Measurements from ENCODE around the gene FAM110C. TPM values are rescaled to one million over a fixed set of nuclear protein-coding genes. Genes with fewer than 3 reads are reported as not detected.

Gene FAM110C
- under 1 TPM in 1 of 4 donors, not detected in 3; 0.10 TPM for total RNA-seq

DNA sequence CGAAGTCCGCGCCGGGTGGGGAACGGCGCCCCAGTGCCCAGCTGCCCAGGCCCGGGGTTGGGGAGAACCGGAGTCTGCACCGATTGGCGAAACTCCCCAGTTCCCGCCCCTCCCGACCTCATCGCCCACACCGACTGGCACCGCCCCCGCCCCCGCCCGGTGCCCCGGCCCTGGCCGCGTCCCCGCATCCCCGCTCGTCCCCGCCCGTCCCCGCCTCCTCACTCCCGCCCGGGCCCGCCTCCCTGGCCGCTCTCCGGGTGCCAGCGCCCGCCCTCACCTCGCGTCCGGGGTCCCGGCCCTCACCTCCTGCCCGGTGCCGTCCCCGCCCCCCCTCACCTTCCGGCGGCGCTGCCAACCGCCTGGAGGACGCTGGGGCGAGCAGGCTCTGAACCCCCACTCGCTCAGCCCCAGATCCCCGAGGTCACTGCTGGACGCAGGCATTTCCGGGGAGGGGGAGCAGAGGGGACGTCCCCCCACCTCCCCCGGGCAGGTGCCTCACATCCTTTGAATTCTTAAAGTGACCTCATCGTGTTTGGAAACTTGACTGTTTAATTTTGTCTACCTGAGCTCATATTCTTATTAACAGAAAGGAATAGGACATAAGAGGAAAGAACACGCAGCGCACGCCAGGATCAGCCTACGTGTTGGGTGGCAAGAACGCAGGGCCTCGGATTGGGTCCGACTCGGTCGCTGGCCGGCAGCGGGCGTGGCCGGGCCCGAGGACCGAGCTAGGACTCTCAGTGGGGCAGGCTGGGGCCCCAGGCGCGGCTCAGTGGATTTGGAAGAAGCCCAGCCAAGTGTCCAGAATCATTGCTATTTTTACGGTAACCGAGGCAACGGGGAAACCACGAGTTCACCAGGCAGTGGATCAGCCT, at the start of gene FAM110C:
Gene FAM110C, minus strand, starts transcription at position 35 of the 875 bp plus-strand sequence. CDS start 120 bp downstream, outside the sequence.
- ATAC-seq (no peak), DNase-seq (no peak)
- H3K36me3 ChIP-seq: no peaks in the 10 kb centered on the region
- peaks cover 5 to 6% of the 10 kb centered on the region in 2 donors for H3K4me1 ChIP-seq
- peaks cover 37 to 71% (median 41%) of the 10 kb centered on the region in 3 donors for H3K27me3 ChIP-seq
- peak within 1 kb of the TSS; percentile 22 to 42 (median 40) for H3K4me3 ChIP-seq
- no peak within 1 kb of the TSS for H3K27ac ChIP-seq
- H3K9me3 ChIP-seq: no peaks in the 10 kb centered on the region
- in situ Hi-C loops (cut with MboI; ENCODE audit: low sequenced_read_pairs in 4 of 4) (no loop called here), intact Hi-C loops (cut with DNase I; ENCODE audit: low total_unique reads) (no loop called here)
- TF ChIP-seq POLR2A (IDR thresholded peaks at IDR 0.05): no peak
- TF ChIP-seq CTCF (IDR thresholded peaks at IDR 0.05 in 4 of 5, conservative IDR thresholded peaks at IDR 0.05 in 1 of 5): no peak

DNA sequence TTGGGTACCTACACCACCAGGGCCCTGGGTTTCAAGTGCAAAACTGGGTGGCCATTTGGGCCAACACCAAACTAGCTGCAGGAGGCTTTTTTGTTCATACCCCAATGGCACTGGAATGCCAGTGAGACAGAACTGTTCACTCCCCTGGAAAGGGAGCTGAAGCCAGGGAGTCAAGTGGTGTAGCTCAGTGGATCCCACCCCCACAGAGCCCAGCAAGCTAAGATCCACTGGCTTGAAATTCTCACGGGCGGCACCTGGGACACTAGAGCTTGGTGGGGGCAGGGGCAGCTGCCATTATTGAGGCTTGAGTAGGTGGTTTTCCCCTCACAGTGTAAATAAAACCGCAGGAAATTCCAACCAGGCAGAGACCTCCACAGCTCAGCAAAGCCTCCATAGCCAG, 46.0 kb upstream of the FAM110C start:
- Histone ChIP-seq H3K4me3 (no peak overlapping the region), H3K27ac (no peak overlapping the region), H3K36me3 (no peaks in the 10 kb centered on the region), H3K27me3 (no peaks in the 10 kb centered on the region), H3K9me3 (no peaks in the 10 kb centered on the region), H3K4me1 (no peaks in the 10 kb centered on the region)
- ATAC-seq (no peak), DNase-seq (no peak)
- in situ Hi-C loops (cut with MboI; ENCODE audit: low sequenced_read_pairs in 4 of 4): no loop called here
- TF ChIP-seq POLR2A (IDR thresholded peaks at IDR 0.05) (no peak), CTCF (IDR thresholded peaks at IDR 0.05 in 4 of 5, conservative IDR thresholded peaks at IDR 0.05 in 1 of 5) (no peak)
- intact Hi-C loops (cut with DNase I; ENCODE audit: low total_unique reads): no loop called here

- TF ChIP-seq CTCF (IDR thresholded peaks at IDR 0.05 in 4 of 5, conservative IDR thresholded peaks at IDR 0.05 in 1 of 5) (no peak), POLR2A (IDR thresholded peaks at IDR 0.05) (no peak)
- Histone ChIP-seq H3K4me1 (no peaks in the 10 kb centered on the region), H3K4me3 (no peak overlapping the region), H3K27ac (no peak overlapping the region), H3K27me3 (no peaks in the 10 kb centered on the region), H3K36me3 (no peaks in the 10 kb centered on the region), H3K9me3 (no peaks in the 10 kb centered on the region)
- DNase-seq (no peak), ATAC-seq (no peak)
- intact Hi-C loops (cut with DNase I; ENCODE audit: low total_unique reads) (no loop called here), in situ Hi-C loops (cut with MboI; ENCODE audit: low sequenced_read_pairs in 4 of 4) (no loop called here)
Measured at GRCh38 chr2:90645-91312, 44.5 kb upstream of the FAM110C start.

DNA sequence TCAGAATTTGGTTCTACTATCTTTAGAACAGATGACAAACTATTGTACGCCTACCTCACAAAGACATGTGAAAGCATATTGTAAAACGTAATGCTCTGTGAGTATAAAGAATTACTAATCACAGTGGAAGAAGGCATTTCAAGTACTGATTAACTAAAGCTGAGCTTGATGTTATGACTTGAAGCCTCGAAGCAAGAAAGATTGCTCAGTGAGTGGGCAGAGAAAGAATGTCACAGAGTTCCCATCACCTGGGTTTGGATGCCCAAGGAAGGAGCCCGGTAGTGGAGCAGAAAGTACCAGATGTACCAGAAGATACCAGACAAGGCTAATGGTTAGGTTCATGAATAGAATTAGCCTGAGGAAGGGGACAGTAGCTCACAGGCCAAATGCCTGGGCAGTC, 39.5 kb upstream of the FAM110C start:
- intact Hi-C loops (cut with DNase I; ENCODE audit: low total_unique reads): no loop called here
- TF ChIP-seq POLR2A (IDR thresholded peaks at IDR 0.05): no peak
- TF ChIP-seq CTCF (IDR thresholded peaks at IDR 0.05 in 4 of 5, conservative IDR thresholded peaks at IDR 0.05 in 1 of 5): no peak
- H3K9me3 ChIP-seq: no peaks in the 10 kb centered on the region
- no peaks in the 10 kb centered on the region for H3K36me3 ChIP-seq
- ATAC-seq (no peak), DNase-seq (no peak)
- no peak overlapping the region for H3K27ac ChIP-seq
- in situ Hi-C loops (cut with MboI; ENCODE audit: low sequenced_read_pairs in 4 of 4): no loop called here
- H3K4me3 ChIP-seq: no peak overlapping the region
- no peaks in the 10 kb centered on the region for H3K27me3 ChIP-seq
- H3K4me1 ChIP-seq: no peaks in the 10 kb centered on the region

Data from gastrocnemius medialis (tissue), 4 donors.